ENCODE data around the gene TOX3. TPM values are rescaled to one million over a fixed set of nuclear protein-coding genes. Genes with fewer than 3 reads are reported as not detected.

TOX3 gene
- total and polyA plus RNA-seq, 2 donors (not counting 1 experiment from before 2014, with no cell fraction given), result not detected

DNA sequence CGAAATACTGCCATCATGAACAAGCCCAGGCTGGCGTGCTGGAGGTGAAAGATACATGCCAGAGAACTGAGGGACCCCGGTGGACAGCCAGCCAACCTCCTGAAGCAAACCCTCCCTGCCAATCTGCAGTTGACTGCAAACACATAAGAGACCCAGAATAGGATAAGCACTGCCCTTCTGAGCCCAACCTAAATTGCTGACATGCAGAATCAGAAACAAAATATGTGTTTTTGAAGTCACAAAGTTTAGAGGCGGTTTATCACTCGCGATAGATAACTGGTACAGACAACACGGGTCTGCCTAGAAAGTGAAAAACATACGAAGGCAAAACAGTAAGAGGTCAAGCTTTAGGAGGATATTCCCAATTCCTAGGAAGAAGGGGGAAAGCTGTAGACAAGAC lies 14.6 kb downstream of the TOX3 start:
- H3K27me3 Mint-ChIP-seq, result no peaks in the 10 kb centered on the region
- ATAC-seq (ENCODE audit: low read depth) (no peak), DNase-seq (no peak)
- H3K4me1 Mint-ChIP-seq, result no peaks in the 10 kb centered on the region
- intact Hi-C loops (cut with micrococcal nuclease), result no loop called here
- WGBS (ENCODE audit: insufficient coverage), result 85% methylated on average over 8 of the region's 8 CpGs
- TF ChIP-seq EZH2 (IDR thresholded peaks at IDR 0.05; ENCODE audit: borderline replicate concordance, insufficient read depth, low read depth, low read length, poor library complexity, severe bottlenecking), result no peak
- TF ChIP-seq, protein P1, sequence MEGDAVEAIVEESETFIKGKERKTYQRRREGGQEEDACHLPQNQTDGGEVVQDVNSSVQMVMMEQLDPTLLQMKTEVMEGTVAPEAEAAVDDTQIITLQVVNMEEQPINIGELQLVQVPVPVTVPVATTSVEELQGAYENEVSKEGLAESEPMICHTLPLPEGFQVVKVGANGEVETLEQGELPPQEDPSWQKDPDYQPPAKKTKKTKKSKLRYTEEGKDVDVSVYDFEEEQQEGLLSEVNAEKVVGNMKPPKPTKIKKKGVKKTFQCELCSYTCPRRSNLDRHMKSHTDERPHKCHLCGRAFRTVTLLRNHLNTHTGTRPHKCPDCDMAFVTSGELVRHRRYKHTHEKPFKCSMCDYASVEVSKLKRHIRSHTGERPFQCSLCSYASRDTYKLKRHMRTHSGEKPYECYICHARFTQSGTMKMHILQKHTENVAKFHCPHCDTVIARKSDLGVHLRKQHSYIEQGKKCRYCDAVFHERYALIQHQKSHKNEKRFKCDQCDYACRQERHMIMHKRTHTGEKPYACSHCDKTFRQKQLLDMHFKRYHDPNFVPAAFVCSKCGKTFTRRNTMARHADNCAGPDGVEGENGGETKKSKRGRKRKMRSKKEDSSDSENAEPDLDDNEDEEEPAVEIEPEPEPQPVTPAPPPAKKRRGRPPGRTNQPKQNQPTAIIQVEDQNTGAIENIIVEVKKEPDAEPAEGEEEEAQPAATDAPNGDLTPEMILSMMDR (IDR thresholded peaks at IDR 0.05), result no peak
- H3K9me3 ChIP-seq (ENCODE audit: control extremely low read depth in 1 of 3, control insufficient read depth in 2 of 3, insufficient read depth in 1 of 3, low read length in 2 of 3), result no peaks in the 10 kb centered on the region
- no peak overlapping the region for H3K27ac ChIP-seq (ENCODE audit: low read length in 2 of 2)
- POLR2A ChIA-PET, result no interaction called here
- no peaks in the 10 kb centered on the region for H3K27me3 ChIP-seq (replicated peaks in 1 of 4; ENCODE audit: control extremely low read depth in 1 of 4, control insufficient read depth in 3 of 4, insufficient read depth in 4 of 4, low read length in 3 of 4)
- no peak overlapping the region for H3K4me3 Mint-ChIP-seq
- no peaks in the 10 kb centered on the region for H3K36me3 ChIP-seq (replicated peaks in 1 of 2; ENCODE audit: control extremely low read depth in 1 of 2, control insufficient read depth in 1 of 2, extremely low read depth in 1 of 2, insufficient read depth in 2 of 2, low read length in 1 of 2)
- no peaks in the 10 kb centered on the region for H3K79me2 ChIP-seq (ENCODE audit: control insufficient read depth, insufficient read depth, low read length)
- no peak overlapping the region for H3K27ac Mint-ChIP-seq
- no peak overlapping the region for H3K4me3 ChIP-seq (ENCODE audit: control extremely low read depth in 1 of 5, extremely low read depth in 1 of 5, insufficient read depth in 1 of 5, low read depth in 2 of 5, low read length in 4 of 5)
- no peak overlapping the region for H3K9ac ChIP-seq (ENCODE audit: low read length)
- H3K4me1 ChIP-seq (ENCODE audit: control insufficient read depth in 2 of 2, insufficient read depth in 2 of 2, low read length in 2 of 2), result no peaks in the 10 kb centered on the region
- peaks cover 2% of the 10 kb centered on the region for H3K9me3 Mint-ChIP-seq (ENCODE audit: insufficient read depth)
- no peak overlapping the region for H3K4me2 ChIP-seq (replicated peaks; ENCODE audit: low read depth, low read length, poor library complexity, severe bottlenecking)
- CTCF ChIA-PET, result no interaction called here
- no peak overlapping the region for H2AFZ ChIP-seq (ENCODE audit: insufficient read depth, low read depth, low read length, poor library complexity, severe bottlenecking)
- H4K20me1 ChIP-seq (ENCODE audit: control insufficient read depth, insufficient read depth, low read length, poor library complexity, severe bottlenecking), result no peaks in the 10 kb centered on the region

DNA sequence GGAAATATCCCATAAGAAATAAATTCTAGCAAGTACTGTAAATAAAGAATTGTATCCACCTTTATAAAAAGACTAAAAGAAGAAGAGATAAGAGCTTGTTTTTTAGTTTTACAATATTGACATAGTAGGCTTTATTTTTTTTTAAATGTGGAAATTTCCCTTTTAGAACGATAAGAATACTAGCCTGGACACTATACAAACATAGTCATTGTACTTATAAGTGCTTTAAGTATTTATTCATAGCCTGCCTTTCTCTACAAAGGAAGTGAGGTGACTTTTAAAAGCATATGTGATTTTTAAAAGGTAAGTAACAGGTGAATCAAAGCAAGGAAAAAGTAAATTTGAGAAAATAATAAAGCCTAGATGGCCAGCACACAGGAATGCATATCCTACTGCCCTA lies 17.7 kb downstream of the TOX3 start:
- Mint-ChIP-seq H3K9me3 (ENCODE audit: insufficient read depth) (no peaks in the 10 kb centered on the region), H3K27ac (no peak overlapping the region), H3K4me3 (no peak overlapping the region), H3K27me3 (peaks cover 4% of the 10 kb centered on the region), H3K4me1 (no peaks in the 10 kb centered on the region)
- Histone ChIP-seq H3K9me3 (ENCODE audit: control extremely low read depth in 1 of 3, control insufficient read depth in 2 of 3, insufficient read depth in 1 of 3, low read length in 2 of 3) (no peaks in the 10 kb centered on the region), H4K20me1 (ENCODE audit: control insufficient read depth, insufficient read depth, low read length, poor library complexity, severe bottlenecking) (no peaks in the 10 kb centered on the region), H2AFZ (ENCODE audit: insufficient read depth, low read depth, low read length, poor library complexity, severe bottlenecking) (no peak overlapping the region), H3K4me3 (ENCODE audit: control extremely low read depth in 1 of 5, extremely low read depth in 1 of 5, insufficient read depth in 1 of 5, low read depth in 2 of 5, low read length in 4 of 5) (no peak overlapping the region), H3K27ac (ENCODE audit: low read length in 2 of 2) (no peak overlapping the region), H3K4me2 (replicated peaks; ENCODE audit: low read depth, low read length, poor library complexity, severe bottlenecking) (no peak overlapping the region), H3K4me1 (ENCODE audit: control insufficient read depth in 2 of 2, insufficient read depth in 2 of 2, low read length in 2 of 2) (no peaks in the 10 kb centered on the region), H3K36me3 (replicated peaks in 1 of 2; ENCODE audit: control extremely low read depth in 1 of 2, control insufficient read depth in 1 of 2, extremely low read depth in 1 of 2, insufficient read depth in 2 of 2, low read length in 1 of 2) (no peaks in the 10 kb centered on the region), H3K79me2 (ENCODE audit: control insufficient read depth, insufficient read depth, low read length) (no peaks in the 10 kb centered on the region), H3K9ac (ENCODE audit: low read length) (no peak overlapping the region), H3K27me3 (replicated peaks in 1 of 4; ENCODE audit: control extremely low read depth in 1 of 4, control insufficient read depth in 3 of 4, insufficient read depth in 4 of 4, low read length in 3 of 4) (no peaks in the 10 kb centered on the region)
- TF ChIP-seq EZH2 (IDR thresholded peaks at IDR 0.05; ENCODE audit: borderline replicate concordance, insufficient read depth, low read depth, low read length, poor library complexity, severe bottlenecking), result no peak
- TF ChIP-seq, protein P1 (IDR thresholded peaks at IDR 0.05), result no peak
- ChIA-PET POLR2A (no interaction called here), CTCF (no interaction called here)
- WGBS (ENCODE audit: insufficient coverage), result no CpG with 5 or more reads among the region's 1 CpG
- DNase-seq (no peak), ATAC-seq (ENCODE audit: low read depth) (no peak)
- intact Hi-C loops (cut with micrococcal nuclease), result no loop called here
